Hematopoietic multipotent progenitor cell (in vitro differentiated cells): ENCODE data around the gene TMEM39B. TPM values are rescaled to one million over a fixed set of nuclear protein-coding genes. Genes with fewer than 3 reads are reported as not detected.
"Not testable (repeated sequence)": the region's sequence is repeated elsewhere in the genome, so short reads cannot be mapped to it uniquely, and the experiment has no call there.

Source experiments
- DNase-seq, 3 donors: peaks; one replicate each; pipeline ENCODE4 v3.0.0-alpha.2; 2011 to 2015; ENCODE audit warnings: low read depth in 2 of 3, low spot score in 2 of 3
- total RNA-seq: library from RNA; depleted of rRNA; stranded (reverse); fragments of >200 nt; gene quantifications from one replicate; pipeline ENCODE4 v1.2.3, GENCODE V29; 2012

TMEM39B gene
- 17.5 TPM for total RNA-seq

DNA sequence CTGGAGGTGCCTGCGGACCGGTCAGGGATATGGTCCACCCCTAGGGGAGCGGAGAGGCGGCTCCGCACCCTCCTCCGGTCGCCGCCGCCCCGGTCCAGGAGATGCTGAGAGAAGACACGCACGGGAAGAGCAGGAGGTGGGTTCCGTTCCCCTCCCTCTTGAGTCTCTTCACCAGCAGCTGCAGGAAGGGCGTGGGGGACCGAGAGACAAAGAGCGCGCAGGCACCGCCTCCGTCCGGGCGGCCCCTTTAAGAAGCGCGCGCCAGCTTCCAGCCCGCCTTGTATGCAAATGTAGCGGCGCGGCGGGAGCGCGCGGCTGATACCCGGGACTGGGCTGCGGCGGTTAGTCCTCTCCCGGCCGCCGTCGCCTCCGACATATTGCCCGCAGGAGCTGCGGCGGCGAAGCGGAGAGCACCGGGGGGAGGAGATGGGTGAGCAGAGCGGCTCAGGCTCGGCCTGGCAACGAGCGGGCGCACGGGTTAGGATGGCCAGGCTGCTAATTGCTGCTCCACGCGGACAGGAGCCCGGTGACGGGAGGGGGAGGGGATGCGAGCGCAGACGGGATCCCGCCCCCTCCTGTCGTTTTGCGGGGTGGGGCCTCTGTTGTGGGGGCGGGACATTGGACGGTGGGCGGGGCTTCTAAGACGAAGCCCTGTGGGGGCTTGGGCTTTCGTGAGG, at the start of gene TMEM39B:
Gene TMEM39B (plus strand): TSS at position 318 of the 677 bp plus-strand sequence. CDS start 109 bp downstream, at position 427.
- peak; percentile 94 to 97 (median 95) for DNase-seq

DNA sequence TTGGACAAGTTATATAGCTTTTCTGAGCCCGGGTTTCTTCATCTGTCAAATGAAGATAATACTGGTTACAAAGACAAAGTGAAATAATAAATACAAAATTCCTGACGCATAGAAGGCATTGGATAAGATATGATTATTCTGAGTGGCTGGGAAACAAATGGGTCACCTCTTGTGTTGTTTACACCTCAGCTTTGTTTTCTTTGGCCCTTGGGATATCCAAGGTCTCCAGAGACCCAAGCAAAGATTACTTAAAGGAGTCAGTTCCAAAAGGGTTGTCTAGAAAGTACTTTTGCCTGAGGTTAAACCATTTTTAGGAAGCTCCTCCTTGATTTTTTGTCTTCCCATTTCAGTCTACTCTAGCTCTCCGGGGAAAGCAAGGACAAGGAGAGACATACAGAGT, 49.4 kb upstream of the TMEM39B start:
- no peak for DNase-seq

DNA sequence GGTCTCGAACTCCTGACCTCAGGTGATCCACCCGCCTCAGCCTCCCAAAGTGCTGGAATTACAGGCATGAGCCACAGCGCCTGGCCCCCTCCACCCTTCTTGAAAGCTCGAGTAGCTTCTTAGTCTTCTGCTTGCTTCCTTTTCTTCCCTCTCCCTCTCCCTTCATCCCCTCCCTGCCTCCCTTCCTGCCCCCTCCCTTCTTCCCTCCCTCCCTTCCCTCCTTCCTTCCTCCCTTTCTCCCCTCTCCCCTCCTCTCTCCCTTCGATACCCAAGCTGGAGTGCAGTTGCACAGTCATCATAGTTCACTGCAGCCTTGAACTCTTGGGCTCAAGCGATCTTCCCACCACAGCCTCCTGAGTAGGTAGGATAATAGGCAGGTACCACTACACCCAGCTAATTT, 47.2 kb upstream of the TMEM39B start:
- no peak for DNase-seq

DNA sequence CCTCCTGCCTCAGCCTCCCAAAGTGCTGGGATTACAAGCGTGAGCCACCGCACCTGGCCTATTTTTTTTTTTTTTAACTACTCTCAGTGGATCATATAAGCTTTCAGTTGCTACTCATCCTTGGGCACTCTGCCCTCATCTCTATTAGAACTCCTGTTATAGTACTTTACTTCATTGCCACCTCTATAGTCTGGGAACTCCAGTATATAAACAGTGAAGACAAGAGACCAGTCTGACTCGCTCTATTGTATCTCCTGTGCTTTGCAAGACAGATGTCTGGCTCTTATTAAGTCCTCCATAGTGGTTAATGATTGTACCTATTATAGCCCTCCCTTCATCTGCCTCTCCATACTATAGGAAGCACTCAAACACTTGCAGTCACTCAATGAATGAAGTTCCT, 44.0 kb upstream of the TMEM39B start:
- no peak for DNase-seq

DNA sequence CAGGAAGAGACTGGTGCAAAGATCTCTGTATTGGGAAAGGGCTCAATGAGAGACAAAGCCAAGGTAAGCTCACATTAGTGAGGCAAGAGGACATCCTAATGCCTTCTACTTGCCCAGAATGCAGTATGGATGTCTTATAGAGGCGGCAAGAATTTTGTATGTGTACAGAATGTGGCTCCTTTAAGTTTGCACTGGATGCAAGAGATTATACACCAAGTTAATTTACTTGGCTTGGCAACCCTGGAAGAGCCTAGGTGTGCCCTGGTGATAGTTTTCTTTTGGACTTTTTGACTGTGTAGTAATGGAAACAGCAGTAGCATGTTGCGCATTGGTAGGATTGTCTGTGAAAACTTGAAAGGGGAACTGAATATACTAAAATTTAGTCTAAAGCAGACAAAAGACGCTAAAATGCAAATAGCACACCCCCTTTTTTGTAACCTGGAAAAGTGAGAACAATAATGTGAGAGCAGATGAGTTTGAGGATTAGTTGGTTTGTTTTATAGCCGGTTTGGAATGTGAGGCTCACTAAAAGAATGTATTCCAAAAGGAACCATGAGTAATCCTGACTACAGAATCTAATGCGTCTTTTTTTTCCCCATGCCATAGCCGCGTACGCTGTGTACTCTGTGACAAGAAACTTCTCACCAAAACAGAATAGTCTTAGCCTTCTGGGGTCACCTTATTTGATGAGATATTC, 41.0 kb upstream of the TMEM39B start:
- no peak for DNase-seq

DNA sequence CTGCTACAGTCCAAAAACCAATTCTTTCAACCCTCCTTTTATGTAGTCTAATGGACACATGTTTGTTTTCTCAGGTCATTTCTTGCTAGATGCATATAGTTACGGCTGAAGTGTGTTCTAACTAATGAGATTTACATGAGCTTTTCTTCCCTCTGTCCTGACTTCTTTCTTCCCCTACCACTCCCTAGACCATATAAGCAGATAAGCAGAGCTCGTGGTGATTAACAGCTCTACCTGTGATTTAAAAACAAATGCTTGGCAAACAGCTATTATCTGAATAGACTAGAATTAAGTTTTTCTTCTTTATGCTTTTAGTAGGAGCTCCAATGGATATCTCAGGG, 40.5 kb upstream of the TMEM39B start:
- no peak for DNase-seq

DNA sequence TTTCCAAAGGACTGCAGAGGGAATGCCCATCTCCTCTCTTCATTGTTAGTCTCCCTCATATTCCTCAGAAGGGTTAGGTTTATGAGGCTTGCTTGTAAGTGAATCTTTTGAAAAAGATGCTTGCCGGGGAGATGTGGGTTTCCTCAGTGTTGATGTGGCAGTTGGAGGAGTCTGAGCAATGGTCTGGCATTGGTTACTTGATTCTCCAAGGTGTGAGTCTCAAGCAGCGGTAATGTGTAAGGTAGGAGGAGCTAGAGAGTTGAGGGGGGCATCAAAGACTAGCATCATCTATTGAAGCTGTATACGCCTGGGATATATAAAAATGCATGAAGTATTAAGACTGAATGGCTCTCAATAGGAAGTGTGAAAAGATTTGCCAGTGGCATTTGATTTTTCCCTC, 37.6 kb upstream of the TMEM39B start:
- no peak for DNase-seq

DNA sequence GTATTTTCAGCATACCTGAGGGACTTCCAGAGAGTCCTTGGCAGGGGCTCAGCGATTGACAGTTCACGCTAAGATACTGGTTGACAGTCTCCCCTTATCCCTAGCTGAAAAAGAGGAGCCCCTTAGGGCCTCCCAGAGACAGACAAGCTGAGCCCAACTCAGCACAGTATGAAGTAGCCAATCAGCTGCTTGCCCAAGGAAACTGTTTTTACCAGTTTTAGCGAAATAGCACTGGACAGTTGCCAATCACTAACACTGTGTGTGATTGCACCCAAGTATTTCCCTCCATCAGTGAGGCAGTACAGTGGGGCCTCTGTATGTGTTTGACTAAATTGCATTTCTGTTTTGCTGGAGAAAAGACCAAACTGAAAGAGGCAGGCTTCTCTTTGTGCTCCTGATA, 32.0 kb upstream of the TMEM39B start:
- no peak for DNase-seq

DNA sequence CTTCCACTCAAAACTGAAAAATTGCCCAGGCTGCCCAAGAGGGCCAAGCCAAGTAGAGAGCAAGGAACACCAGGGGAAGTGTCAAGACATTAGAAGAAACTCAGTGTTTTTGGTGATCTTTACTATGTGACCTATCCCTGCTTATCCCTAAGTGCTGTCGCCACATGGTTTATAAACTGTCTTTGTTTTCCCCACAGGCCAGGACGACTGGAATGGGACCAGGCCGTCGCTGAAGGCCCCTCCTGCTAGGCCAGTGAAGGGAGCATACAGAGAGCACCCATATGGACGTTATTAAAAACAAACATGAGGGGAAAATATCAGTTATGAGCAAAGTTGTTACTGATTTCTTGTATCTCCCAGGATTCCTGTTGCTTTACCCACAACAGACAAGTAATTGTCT, 30.4 kb upstream of the TMEM39B start:
- DNase-seq, result no peak

DNA sequence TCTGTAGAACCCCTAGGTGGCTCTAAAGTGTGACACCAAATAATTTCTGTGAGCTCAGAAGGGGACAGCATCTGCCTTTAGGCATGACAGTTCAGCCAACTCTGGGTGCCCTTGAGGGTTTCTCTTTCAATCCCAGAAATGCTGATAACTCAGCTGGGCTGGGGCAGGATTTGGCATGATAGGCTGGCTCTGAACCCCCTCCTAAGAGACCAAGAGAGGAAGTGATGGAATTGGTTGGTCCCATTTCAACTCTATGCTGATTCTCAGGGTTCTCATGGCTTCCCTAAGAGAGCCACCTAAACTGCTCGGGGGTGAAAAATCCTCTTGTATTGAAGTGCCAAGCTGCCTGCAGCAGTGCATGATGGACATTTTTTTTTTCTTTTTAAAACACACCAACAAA, 28.5 kb upstream of the TMEM39B start:
- no peak for DNase-seq

DNA sequence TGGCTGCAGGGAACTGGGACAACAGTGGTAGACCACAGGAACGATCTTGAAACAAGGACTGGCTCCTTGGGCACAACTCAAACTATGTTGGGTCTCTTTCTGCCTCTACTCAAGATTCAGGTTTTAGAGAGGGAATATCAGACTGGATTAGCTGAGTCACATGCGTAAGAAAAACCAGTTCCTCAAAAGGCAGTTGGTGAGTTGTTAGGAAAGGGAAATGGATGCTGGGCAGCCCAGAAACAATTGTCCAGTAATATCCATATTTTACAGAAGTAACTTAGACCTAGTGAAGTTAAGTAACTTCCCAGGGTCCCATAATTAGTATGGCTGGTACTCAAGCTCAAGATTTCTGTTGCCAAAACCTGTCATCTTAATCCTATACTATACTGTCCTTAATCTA, 27.0 kb upstream of the TMEM39B start:
- no peak for DNase-seq

DNA sequence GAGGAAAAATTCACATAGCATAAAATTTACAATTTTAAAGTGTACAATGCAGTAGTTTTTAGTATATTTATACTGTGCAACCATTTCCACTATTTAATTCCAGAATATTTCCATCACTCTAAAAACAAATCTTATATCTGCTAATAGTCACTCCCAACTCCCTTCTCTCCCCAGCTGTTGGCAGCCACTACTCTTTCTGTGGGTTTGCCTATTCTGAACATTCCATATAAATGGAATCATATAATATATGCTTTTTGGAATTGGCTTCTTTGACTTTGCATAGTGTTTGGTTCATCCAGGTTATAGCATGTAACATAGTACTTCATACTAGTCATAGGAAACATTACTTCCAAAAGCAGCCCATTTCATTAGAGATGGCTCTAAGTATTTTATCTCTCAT, 25.0 kb upstream of the TMEM39B start:
- DNase-seq, result no peak

DNA sequence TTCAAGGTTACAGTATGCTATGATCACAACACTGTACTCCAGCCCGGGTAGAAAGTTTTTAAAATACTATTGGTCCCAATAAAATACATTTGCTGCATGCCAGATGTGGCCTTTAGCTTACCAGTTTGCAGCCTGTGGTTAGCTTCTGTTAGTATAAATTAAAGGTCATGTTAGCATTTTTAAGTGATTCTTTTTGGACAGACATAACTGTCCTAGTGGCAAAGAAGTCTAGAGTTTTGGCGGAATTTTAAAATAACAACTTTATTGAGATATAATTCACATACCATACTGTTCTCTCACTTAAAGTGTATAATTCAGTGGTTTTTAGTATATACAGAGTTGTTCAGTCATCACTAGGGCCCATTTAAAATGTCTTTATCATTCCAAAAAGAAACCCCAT, 24.3 kb upstream of the TMEM39B start:
- DNase-seq, result no peak

DNA sequence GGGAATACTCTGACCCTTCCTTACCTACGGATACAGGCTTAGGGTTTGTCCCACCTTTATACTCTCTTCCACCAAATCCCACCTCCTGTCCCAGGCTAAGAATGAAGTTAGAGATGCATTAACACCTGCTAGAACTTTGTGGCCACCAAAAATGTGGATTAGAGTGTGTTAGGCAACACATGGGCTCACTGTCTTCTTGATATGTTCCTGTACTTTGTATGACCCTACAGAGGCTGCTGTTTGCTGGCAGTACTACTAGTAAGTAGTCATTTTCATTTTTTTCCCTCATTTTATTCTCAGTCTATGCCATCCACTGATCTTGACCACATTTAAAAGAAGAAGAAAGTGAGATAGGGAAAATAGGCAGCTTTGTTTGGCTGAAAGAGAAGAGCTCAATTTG, 21.0 kb upstream of the TMEM39B start:
- no peak for DNase-seq

DNA sequence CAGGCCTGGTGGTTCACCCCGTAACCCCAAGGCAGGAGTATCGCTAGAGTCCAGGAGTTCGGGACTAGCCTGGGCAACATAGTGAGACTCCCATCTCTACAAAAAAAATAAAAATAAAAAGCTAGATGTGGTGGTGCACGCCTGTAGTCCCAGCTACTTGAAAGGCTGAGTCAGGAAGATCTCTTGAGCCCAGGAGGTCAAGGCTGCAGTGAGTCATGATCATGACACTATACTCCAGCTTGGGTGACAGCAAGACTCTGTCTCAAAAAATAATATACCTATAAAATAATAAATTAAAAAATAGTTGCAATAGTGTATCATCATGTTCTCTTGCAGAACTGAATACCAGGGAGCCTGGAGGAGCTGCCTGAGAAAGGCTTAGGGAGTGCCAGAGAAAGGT, 19.9 kb upstream of the TMEM39B start:
- DNase-seq, result no peak

DNA sequence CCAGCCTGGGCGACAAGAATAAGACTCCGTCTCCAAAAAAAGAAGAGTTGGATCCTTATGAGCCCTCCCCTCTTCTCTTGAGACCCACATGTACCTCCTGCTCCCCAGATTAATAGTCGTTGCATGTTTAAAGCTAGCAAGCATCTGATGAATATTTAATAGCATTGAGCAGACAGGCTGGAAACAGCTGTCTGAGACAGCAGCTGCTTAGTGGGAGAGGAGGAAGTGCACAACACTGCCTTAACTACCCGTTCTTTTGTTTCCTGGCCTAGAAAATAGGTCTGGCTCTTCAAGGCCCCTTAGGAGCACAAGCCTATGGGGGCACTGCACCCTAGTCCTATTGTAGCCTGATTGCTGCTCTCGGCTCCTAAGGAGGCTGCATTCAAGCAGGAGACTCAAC, 17.3 kb upstream of the TMEM39B start:
- DNase-seq, result peak in 1 of 3 donors; percentile 12

DNA sequence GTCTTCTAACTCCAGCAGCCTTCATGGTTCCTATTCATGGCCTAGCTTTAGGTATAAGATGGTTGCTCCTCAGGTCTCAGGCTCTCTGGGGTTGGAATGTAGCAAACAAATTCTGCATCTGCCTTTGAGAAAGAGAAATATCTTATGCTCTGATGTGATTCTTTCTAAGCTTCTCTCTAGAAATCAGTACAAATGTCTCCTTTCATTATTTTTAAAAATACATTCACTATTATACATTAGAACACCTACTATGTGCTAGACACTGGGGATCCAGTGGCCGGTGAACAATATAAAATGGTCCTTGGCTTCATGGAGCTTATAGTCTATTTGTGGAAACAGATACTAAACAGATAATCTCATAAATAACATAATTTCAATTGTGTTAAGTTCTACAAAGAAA, 16.1 kb upstream of the TMEM39B start:
- no peak for DNase-seq

DNA sequence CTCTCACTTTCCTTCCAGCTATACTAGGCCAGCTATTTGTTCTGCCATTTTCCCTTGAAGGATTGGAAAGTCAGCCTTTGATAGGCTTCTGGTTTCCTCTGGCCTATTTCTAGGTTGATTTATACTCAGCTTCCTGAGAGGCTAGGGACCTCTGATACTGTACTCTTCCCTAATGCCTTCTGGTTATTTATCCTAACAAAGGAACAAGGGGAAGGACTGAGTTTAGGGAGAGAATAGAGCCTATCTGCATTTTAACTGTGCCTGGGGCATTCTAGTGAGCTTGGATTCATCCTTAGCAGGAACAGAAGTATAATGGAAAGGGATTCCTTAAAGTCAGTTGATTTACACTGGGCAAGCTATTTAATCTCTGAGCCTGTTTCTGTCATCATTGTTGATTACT, 11.8 kb upstream of the TMEM39B start:
- no peak for DNase-seq

DNA sequence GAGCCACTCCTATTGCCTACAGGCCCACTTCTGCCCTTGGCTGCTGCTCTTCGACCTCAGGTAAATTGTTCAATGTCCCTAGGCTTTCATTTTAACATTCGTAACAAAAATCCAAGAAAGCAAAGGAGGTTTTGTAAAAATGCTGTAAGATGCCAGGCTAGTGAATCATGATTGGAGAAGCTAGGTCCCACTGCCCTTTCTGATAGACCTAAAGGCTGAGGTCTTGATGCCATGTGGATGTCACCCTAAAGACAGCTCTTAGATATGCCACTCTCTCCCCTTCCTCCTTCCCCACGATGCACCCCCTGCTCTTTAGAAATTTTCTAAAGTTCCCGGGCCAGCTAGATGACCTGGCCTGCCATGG, 9.9 kb upstream of the TMEM39B start:
- no peak for DNase-seq

DNA sequence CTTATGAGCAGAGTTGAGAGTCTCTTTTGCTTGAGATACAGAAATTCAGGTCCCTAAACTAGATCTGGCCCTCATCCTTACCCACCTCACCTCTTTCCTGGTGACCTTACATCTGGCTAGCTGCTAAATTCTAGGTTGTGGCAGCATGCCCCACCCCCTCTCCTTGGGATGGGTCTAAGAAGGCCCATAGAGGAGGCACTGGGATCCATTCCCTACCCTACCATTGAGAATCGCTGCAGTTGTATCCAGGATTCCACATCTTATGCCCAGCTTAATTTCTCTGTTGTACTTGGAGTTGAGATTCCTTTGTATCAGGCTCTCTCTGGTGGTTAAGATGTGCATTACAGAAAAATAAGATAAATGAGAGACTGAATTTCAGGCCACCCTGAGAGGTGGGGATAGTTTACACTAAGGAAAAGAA, 9.5 kb upstream of the TMEM39B start:
- peak in 2 of 3 donors; percentile 46 to 68 for DNase-seq

DNA sequence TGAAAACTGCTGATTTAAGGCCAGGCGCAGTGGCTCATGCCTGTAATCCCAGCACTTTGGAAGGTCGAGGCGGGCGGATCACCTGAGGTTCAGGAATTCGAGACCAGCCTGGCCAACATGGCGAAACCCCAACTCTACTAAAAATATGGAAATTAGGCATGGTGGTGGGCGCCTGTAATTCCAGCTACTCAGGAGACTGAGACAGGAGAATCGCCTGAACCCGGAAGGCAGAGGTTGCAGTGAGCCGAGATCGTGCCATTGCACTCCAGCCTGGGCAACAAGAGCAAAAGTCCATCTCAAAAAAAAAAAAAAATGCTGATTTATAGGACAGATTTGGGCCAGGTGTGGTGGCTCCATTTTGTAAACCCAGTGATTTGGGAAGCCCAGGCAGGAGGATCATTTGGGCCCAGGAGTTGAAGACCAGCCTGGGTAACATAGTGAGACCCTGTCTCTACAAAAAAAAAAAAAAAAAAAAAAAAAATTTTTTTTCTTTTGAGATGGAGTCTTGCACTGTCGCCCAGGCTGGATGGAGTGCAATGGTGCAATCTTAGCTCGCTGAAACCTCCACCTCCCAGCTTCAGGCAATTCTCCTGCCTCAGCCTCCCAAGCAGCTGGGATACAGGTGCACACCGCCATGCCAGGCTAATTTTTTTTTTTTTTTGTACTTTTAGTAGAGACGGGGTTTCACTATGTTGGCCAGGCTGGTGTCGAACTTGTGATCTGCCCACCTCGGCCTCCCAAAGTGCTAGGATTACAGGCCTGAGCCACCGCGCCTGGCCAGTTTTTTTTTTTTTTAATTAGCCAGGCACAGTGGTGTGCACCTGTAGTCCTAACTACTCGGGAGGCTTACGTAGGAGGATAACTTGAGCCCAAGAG, 6.9 kb upstream of the TMEM39B start:
- DNase-seq, result not testable (repeated sequence)

DNA sequence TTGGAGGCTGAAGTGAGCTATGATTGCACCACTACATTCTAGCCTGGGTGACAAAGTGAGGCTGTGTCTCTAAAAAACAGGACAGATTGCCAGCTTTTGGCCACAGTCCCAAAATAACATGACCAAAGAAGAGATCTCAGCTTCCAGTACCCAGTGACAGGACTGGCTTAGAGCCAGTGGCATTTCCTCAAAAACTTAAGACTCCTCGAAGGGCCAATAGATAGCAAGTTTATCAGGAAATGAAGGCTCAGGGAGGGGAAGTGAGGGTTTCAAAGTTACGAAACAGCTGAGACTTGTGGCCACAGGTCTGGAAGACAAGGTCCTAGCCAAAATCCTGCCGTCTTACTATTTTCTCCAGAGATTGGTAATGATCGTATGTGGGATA, 6.3 kb upstream of the TMEM39B start:
- peak in 2 of 3 donors; percentile 92 to 97 for DNase-seq
